Adrenal gland (tissue), 12 donors: Measurements from ENCODE around the gene FXR2. TPM values are rescaled to one million over a fixed set of nuclear protein-coding genes. Genes with fewer than 3 reads are reported as not detected.

Source experiments
- DNase-seq, 7 donors: peaks; one replicate each; pipeline ENCODE4 v3.0.0-alpha.2; 2019 to 2020
- H3K27ac ChIP-seq, 5 donors: fragments of 200-600 bp; sonication (generic) in 4 of 5; 1 replicate in 3 of 5; 2 replicates in 2 of 5; pipeline versions ENCODE4 v1.5.1 to v1.8.0; 2016 to 2020; ENCODE audit warnings: mild to moderate bottlenecking in 1 of 5
- H3K27me3 ChIP-seq: fragments of 200-600 bp; 2 replicates; pipeline ENCODE4 v1.8.0; 2021
- H3K36me3 ChIP-seq, 2 donors: fragments of 200-600 bp; replicated peaks in 1 of 2; 1 replicate in 1 of 2; 2 replicates in 1 of 2; pipeline versions ENCODE4 v1.5.1 to v1.8.0; 2018 to 2022
- H3K4me1 ChIP-seq, 2 donors: fragments of 200-600 bp; replicated peaks in 1 of 2; 1 replicate in 1 of 2; 2 replicates in 1 of 2; pipeline versions ENCODE4 v1.5.1 to v1.8.0; 2018 to 2021
- H3K4me3 ChIP-seq, 4 donors: fragments of 200-600 bp; sonication (generic) in 3 of 4; one replicate each; pipeline ENCODE4 v1.5.1; 2016 to 2018
- H3K9me3 ChIP-seq, 3 donors: fragments of 200-600 bp; sonication (generic) in 1 of 3; replicated peaks in 1 of 3; 1 replicate in 2 of 3; 2 replicates in 1 of 3; pipeline versions ENCODE4 v1.5.1 to v1.8.0; 2016 to 2021
- CTCF ChIP-seq, 6 experiments: fragments of 450-650 bp in 4 of 6; fragments of 200-600 bp in 2 of 6; sonication (generic) in 1 of 6; IDR thresholded peaks; 1 replicate in 5 of 6; 2 replicates in 1 of 6; pipeline versions ENCODE4 v1.5.1 to v1.8.0; 2016 to 2021; ENCODE audit warnings: antibody characterized with exemption in 6 of 6, mild to moderate bottlenecking in 2 of 6, moderate library complexity in 1 of 6
- POLR2A ChIP-seq, 2 donors: fragments of 450-650 bp; IDR thresholded peaks; one replicate each; pipeline ENCODE4 v1.6.1; 2017; ENCODE audit warnings: antibody characterized with exemption in 2 of 2, mild to moderate bottlenecking in 2 of 2, moderate library complexity in 1 of 2
- WGBS, 4 donors: extraction: QIAGEN DNeasy Blood & Tissue Kit in 2 of 4; methylation state at CpG; one replicate each; pipeline versions ENCODE4 v1.1.5 to v1.1.7; 2013 to 2017; 5-methylcytosine and 5-hydroxymethylcytosine counted together
- intact Hi-C, 2 donors: fragments of 100-400 bp; cut with DNase I; formaldehyde crosslinking; loops; one replicate each; pipeline versions ENCODE4 v1.14.1 to v1.15.0; 2022 to 2023
- polyA plus RNA-seq, 3 donors: library from polyadenylated mRNA; stranded (reverse); fragments of 200-250 nt in 2 of 3; fragments of 350-450 nt in 1 of 3; fragmentation: Illumina TruSeq in 1 of 3; extraction: RNeasy Lipid Tissue Mini Kit (QIAGEN cat#74804) in 1 of 3; gene quantifications; one replicate each; pipeline ENCODE4 v1.2.3, GENCODE V29; 2013 to 2014
- total RNA-seq, 9 donors: library from RNA; depleted of rRNA in 4 of 9; stranded (reverse); fragments of >200 nt in 4 of 9; fragments of 120-200 nt in 1 of 9; fragmentation: NEBNext Ultra II Directional in 1 of 9; extraction: Animal tissue kit (Norgen Biotek cat#: 25700) in 1 of 9; gene quantifications; one replicate each; pipeline versions ENCODE4 v1.1.0 to v1.2.4, GENCODE V29; 2013 to 2023
- donor health status: healthy with polysubstance abuse.
- donor health status: Bipolar disorder and iron deficiency.
- donor health status: DM: yes; HTN: yes; CAD: no.
- donor health status: DM: no; HTN: no; CAD: no.
- donor health status: DM: no; HTN: no; CAD: no.
- donor health status: DM: yes; HTN: yes; CAD: no.

The FXR2 gene
- total and polyA plus RNA-seq, 12 donors: 35.6 to 73.1 (median 43.9) TPM

DNA sequence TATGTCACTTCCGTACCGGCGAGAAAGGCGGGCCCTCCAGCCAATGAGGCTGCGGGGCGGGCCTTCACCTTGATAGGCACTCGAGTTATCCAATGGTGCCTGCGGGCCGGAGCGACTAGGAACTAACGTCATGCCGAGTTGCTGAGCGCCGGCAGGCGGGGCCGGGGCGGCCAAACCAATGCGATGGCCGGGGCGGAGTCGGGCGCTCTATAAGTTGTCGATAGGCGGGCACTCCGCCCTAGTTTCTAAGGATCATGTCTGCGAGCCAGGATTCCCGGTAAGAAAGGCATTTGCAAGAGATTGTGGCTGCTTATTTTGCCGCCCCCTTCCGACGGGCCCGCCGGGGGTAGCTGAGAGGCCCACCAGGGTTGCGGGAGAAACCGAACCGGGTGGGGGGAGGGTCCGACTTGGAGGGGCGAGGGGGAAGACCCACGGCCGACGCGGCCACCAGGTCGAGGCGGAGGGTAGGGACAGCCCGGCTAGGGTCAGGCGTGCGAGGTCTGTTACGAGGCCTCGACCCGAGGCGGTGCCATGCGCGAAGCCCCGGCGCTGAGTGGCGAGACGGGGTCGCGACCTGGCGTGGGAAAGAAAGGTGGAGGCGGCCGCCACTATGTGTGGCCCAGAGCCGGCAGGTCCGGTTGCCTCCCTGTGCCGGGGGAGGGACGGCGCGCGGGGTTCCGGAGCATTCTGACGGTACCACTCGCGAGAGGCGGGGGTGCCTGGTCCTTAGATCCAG, 41.9 kb downstream of the FXR2 start:
- WGBS, 4 donors: 0 to 1% (median 1%) methylated on average over 20 to 73 of the region's 73 CpGs
- TF ChIP-seq POLR2A (IDR thresholded peaks at IDR 0.05) (peak; percentile 99), CTCF (IDR thresholded peaks at IDR 0.05) (peak in 2 of 6 experiments; percentile 7 to 29)
- Histone ChIP-seq H3K4me3 (peak overlapping the region; percentile 90 to 98 (median 94)), H3K36me3 (peaks cover 0 to 62% of the 10 kb centered on the region in 2 donors), H3K27ac (peak overlapping the region; percentile 90 to 100 (median 99)), H3K9me3 (no peaks in the 10 kb centered on the region), H3K27me3 (no peaks in the 10 kb centered on the region), H3K4me1 (peaks cover 20 to 44% of the 10 kb centered on the region in 2 donors)
- intact Hi-C loops: no loop called here
- peak; percentile 99 to 100 (median 100) for DNase-seq

GRCh38 chr17:7572338-7572587, 42.4 kb downstream of the FXR2 start:
- H3K4me3 ChIP-seq: peak overlapping the region in 1 of 4 donors; percentile 46
- peak overlapping the region; percentile 76 to 91 (median 86) for H3K27ac ChIP-seq
- DNase-seq: no peak
- intact Hi-C loops: no loop called here
- no peaks in the 10 kb centered on the region for H3K27me3 ChIP-seq
- peaks cover 0 to 62% of the 10 kb centered on the region in 2 donors for H3K36me3 ChIP-seq
- H3K9me3 ChIP-seq: no peaks in the 10 kb centered on the region
- peaks cover 20 to 39% of the 10 kb centered on the region in 2 donors for H3K4me1 ChIP-seq
- WGBS, 4 donors: 0 to 1% (median 0%) methylated on average over 7 to 11 of the region's 11 CpGs
- no peak for TF ChIP-seq CTCF (IDR thresholded peaks at IDR 0.05)
- no peak for TF ChIP-seq POLR2A (IDR thresholded peaks at IDR 0.05)

DNA sequence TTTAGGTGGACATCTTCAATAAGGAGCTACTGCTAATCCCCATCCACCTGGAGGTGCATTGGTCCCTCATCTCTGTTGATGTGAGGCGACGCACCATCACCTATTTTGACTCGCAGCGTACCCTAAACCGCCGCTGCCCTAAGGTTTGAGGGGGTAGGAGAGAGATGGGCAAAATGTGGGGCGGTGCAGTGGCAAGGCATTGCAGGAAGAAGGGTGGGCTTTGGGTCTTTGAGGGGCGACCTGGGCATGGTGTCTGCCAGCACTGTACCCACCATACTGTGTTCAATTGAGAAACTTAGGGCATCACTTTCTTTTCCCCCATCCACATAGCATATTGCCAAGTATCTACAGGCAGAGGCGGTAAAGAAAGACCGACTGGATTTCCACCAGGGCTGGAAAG, 44.3 kb downstream of the FXR2 start:
- no peak for TF ChIP-seq POLR2A (IDR thresholded peaks at IDR 0.05)
- no peak for TF ChIP-seq CTCF (IDR thresholded peaks at IDR 0.05)
- intact Hi-C loops: no loop called here

DNA sequence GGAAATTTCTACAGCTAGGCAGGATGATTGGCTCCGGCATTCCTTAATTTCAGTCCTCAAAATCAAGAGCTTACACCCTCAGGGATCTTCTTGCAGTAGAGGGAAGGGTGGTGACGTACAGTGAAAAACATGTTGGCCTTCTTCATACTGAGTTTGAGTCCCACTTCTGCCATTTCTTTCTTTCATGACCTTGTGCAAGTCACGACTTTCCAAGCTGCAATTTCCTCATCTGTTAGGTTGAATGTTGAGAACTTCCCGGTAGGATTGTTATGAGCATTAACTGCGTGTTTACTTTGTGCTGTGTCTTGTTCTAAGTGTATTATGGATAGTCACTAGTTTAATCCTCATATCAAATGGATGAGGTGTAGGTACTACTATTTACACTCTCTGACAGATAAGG, 45.1 kb downstream of the FXR2 start:
- peaks cover 7 to 12% of the 10 kb centered on the region in 2 donors for H3K4me1 ChIP-seq
- no peak for DNase-seq
- H3K27me3 ChIP-seq: no peaks in the 10 kb centered on the region
- H3K36me3 ChIP-seq: peaks cover 0 to 62% of the 10 kb centered on the region in 2 donors
- 80 to 82% (median 81%) methylated on average over 5 of the region's 5 CpGs for WGBS, 4 donors
- TF ChIP-seq CTCF (IDR thresholded peaks at IDR 0.05) (no peak), POLR2A (IDR thresholded peaks at IDR 0.05) (no peak)
- no peaks in the 10 kb centered on the region for H3K9me3 ChIP-seq
- intact Hi-C loops: loop anchor here in 1 of 2 donors (10.0 kb wide), 1 partner anchor 215 kb away; the partner anchor contains the start of genes KCTD11 and TMEM95
- no peak overlapping the region for H3K4me3 ChIP-seq
- no peak overlapping the region for H3K27ac ChIP-seq

More for the DNA sequence above, 44.3 kb downstream of the FXR2 start:
- Histone ChIP-seq H3K27ac (no peak overlapping the region), H3K4me3 (no peak overlapping the region), H3K36me3 (peaks cover 0 to 62% of the 10 kb centered on the region in 2 donors), H3K4me1 (peaks cover 13 to 19% of the 10 kb centered on the region in 2 donors), H3K27me3 (no peaks in the 10 kb centered on the region), H3K9me3 (no peaks in the 10 kb centered on the region)
- peak in 1 of 7 donors; percentile 6 for DNase-seq
- WGBS, 4 donors: 95 to 97% (median 96%) methylated on average over 10 of the region's 10 CpGs
